Loucy (cell line): ENCODE results near the gene GTF2H2C.
"Not testable (repeated sequence)": the region's sequence is repeated elsewhere in the genome, so short reads cannot be mapped to it uniquely, and the experiment has no call there.

ENCODE experiments used
- EZH2phosphoT487 ChIP-seq: fragments of 200-600 bp; IDR thresholded peaks from 2 replicates; pipeline ENCODE4 v1.6.1; 2018; ENCODE audit warnings: antibody characterized with exemption, mild to moderate bottlenecking, moderate library complexity, borderline replicate concordance
- TF ChIP-seq, protein P1 (sequence below): fragments of 200-600 bp; sonication (generic); conservative IDR thresholded peaks from 2 replicates; pipeline ENCODE4 v1.5.1; 2014; ENCODE audit warnings: mild to moderate bottlenecking, antibody characterized with exemption, low read length

DNA sequence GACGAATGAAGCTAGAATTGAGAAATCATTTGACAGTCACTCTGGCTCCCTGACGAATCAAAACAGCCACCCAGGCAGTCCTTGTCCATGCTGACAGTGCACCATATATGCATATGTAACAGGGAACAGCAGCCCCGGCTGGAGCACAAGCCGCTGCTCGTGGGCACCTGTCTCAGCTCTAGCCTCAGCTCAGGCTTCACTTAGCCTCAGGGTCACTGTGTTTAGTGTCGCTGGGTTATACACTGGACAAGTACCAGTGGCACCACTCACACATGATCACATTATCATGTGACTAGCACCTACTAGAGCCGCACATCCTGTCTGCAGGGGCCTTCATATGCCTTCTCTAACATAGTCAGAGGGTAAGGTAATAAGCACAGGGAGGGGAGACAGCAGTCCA lies 54.9 kb downstream of the GTF2H2C start:
- TF ChIP-seq, protein P1, sequence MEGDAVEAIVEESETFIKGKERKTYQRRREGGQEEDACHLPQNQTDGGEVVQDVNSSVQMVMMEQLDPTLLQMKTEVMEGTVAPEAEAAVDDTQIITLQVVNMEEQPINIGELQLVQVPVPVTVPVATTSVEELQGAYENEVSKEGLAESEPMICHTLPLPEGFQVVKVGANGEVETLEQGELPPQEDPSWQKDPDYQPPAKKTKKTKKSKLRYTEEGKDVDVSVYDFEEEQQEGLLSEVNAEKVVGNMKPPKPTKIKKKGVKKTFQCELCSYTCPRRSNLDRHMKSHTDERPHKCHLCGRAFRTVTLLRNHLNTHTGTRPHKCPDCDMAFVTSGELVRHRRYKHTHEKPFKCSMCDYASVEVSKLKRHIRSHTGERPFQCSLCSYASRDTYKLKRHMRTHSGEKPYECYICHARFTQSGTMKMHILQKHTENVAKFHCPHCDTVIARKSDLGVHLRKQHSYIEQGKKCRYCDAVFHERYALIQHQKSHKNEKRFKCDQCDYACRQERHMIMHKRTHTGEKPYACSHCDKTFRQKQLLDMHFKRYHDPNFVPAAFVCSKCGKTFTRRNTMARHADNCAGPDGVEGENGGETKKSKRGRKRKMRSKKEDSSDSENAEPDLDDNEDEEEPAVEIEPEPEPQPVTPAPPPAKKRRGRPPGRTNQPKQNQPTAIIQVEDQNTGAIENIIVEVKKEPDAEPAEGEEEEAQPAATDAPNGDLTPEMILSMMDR, result not testable (repeated sequence)
- not testable (repeated sequence) for TF ChIP-seq EZH2phosphoT487
